ENCODE data around the gene ZFHX3. TPM values are rescaled to one million over a fixed set of nuclear protein-coding genes. Genes with fewer than 3 reads are reported as not detected.
"Not testable (repeated sequence)": the region's sequence is repeated elsewhere in the genome, so short reads cannot be mapped to it uniquely, and the experiment has no call there.

Gene ZFHX3
- total RNA-seq, 4 donors from 2014 or later, result 36.3 to 44.0 (median 38.1) TPM

- H3K9me3 ChIP-seq, result no peaks in the 10 kb centered on the region
- WGBS, 2 donors, result 26 to 35% methylated on average over 19 of the region's 19 CpGs
- TF ChIP-seq POLR2A (IDR thresholded peaks at IDR 0.05) (peak in 1 of 2 donors; percentile 14), EP300 (IDR thresholded peaks at IDR 0.05) (peak; percentile 60 to 89), CTCF (IDR thresholded peaks at IDR 0.05) (no peak)
- H3K36me3 ChIP-seq, result no peaks in the 10 kb centered on the region
- H3K4me1 ChIP-seq, result peaks cover 9 to 96% (median 54%) of the 10 kb centered on the region in 4 donors
- H3K4me3 ChIP-seq, result peak overlapping the region in 2 of 4 donors; percentile 0 to 27
- peak overlapping the region; percentile 67 to 89 (median 69) for H3K27ac ChIP-seq
- DNase-seq (ENCODE audit: low spot score in 2 of 2), result peak; percentile 69 to 81
- H3K27me3 ChIP-seq, result no peaks in the 10 kb centered on the region
Measured at GRCh38 chr16:72989579-72990551, 58.1 kb downstream of the ZFHX3 start.

- H3K9me3 ChIP-seq; DNase-seq (ENCODE audit: low spot score in 2 of 2); H3K36me3 ChIP-seq; H3K27me3 ChIP-seq: not testable (repeated sequence)
- Histone ChIP-seq H3K4me1 (peaks cover 9 to 98% (median 54%) of the 10 kb centered on the region in 4 donors), H3K27ac (peak overlapping the region; percentile 67 to 89 (median 69)), H3K4me3 (peak overlapping the region in 1 of 4 donors; percentile 0)
- WGBS, 2 donors, result 83 to 88% methylated on average over 7 of the region's 7 CpGs
Measured at GRCh38 chr16:72989203-72989578, 58.7 kb downstream of the ZFHX3 start.

- no peak for DNase-seq (ENCODE audit: low spot score in 2 of 2)
- Histone ChIP-seq H3K27ac (peak overlapping the region; percentile 67 to 89 (median 69)), H3K27me3 (no peaks in the 10 kb centered on the region), H3K9me3 (no peaks in the 10 kb centered on the region), H3K4me1 (peaks cover 9 to 98% (median 54%) of the 10 kb centered on the region in 4 donors), H3K4me3 (no peak overlapping the region), H3K36me3 (no peaks in the 10 kb centered on the region)
- 83 to 89% methylated on average over 1 of the region's 1 CpG for WGBS, 2 donors
- no peak for TF ChIP-seq EP300 (IDR thresholded peaks at IDR 0.05)
- TF ChIP-seq POLR2A (IDR thresholded peaks at IDR 0.05), result no peak
- no peak for TF ChIP-seq CTCF (IDR thresholded peaks at IDR 0.05)
Measured at GRCh38 chr16:72988569-72988968, 59.4 kb downstream of the ZFHX3 start.

GRCh38 chr16:72987480-72987901 is 60.4 kb downstream of the ZFHX3 start:
- H3K27ac ChIP-seq, result peak overlapping the region; percentile 57 to 89 (median 68)
- 74 to 92% methylated on average over 2 to 3 of the region's 3 CpGs for WGBS, 2 donors

GRCh38 chr16:72985995-72986394 is 61.9 kb downstream of the ZFHX3 start:
- Histone ChIP-seq H3K27me3 (no peaks in the 10 kb centered on the region), H3K27ac (peak overlapping the region; percentile 57 to 89 (median 64)), H3K4me1 (peaks cover 9 to 80% (median 46%) of the 10 kb centered on the region in 4 donors), H3K4me3 (peak overlapping the region in 1 of 4 donors; percentile 18), H3K36me3 (no peaks in the 10 kb centered on the region), H3K9me3 (no peaks in the 10 kb centered on the region)
- TF ChIP-seq POLR2A (IDR thresholded peaks at IDR 0.05) (no peak), EP300 (IDR thresholded peaks at IDR 0.05) (peak; percentile 62 to 71), CTCF (IDR thresholded peaks at IDR 0.05) (no peak)
- DNase-seq (ENCODE audit: low spot score in 2 of 2), result peak; percentile 68 to 79
- WGBS, 2 donors, result 42 to 47% methylated on average over 7 of the region's 7 CpGs

More at GRCh38 chr16:72987480-72987901, 60.4 kb downstream of the ZFHX3 start:
- Histone ChIP-seq H3K36me3 (no peaks in the 10 kb centered on the region), H3K9me3 (no peaks in the 10 kb centered on the region), H3K4me3 (no peak overlapping the region), H3K27me3 (no peaks in the 10 kb centered on the region), H3K4me1 (peaks cover 9 to 91% (median 51%) of the 10 kb centered on the region in 4 donors)
- no peak for DNase-seq (ENCODE audit: low spot score in 2 of 2)
- TF ChIP-seq CTCF (IDR thresholded peaks at IDR 0.05) (no peak), POLR2A (IDR thresholded peaks at IDR 0.05) (no peak), EP300 (IDR thresholded peaks at IDR 0.05) (no peak)

Measured in tibial nerve (tissue), 4 donors.